ENCODE measurements around the gene ST6GALNAC5. TPM values are rescaled to one million over a fixed set of nuclear protein-coding genes. Genes with fewer than 3 reads are reported as not detected.

Gene ST6GALNAC5
- total RNA-seq, 2 experiments from 2014 or later: not detected

DNA sequence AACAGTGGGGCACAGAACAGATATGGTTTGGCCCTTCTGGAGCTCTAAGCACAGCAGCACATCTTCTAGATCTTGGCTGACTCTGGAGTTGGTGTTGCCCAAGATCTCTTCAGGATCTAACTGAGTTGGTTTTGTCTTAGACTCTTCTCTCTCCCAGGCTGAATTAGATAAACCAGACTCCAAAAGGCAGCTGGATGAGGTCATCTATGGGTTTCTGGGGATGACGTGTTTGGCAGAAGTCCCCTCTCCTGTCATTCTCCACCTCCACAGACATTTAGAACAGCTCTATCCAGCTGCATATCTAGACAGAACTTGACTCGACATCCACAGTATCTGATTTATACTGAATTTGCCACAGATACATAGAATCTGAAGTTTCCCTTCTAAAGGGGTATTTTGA lies 75.3 kb downstream of the ST6GALNAC5 start:
- no peaks in the 10 kb centered on the region for H3K4me1 ChIP-seq (ENCODE audit: insufficient read depth, low read length)
- Mint-ChIP-seq H3K9me3 (no peaks in the 10 kb centered on the region), H3K4me1 (ENCODE audit: low read depth) (no peaks in the 10 kb centered on the region), H3K4me3 (no peak overlapping the region), H3K36me3 (ENCODE audit: low read depth) (no peaks in the 10 kb centered on the region), H3K27me3 (no peaks in the 10 kb centered on the region), H3K27ac (no peak overlapping the region)
- POLR2A ChIA-PET: no interaction called here
- intact Hi-C loops (cut with DNase I, micrococcal nuclease): no loop called here
- no peak overlapping the region for H3K27ac ChIP-seq (ENCODE audit: low read depth in 1 of 2, low read length in 2 of 2)
- no peak overlapping the region for H3K4me3 ChIP-seq (ENCODE audit: low read length)
- H3K36me3 ChIP-seq (ENCODE audit: insufficient read depth, low read length): no peaks in the 10 kb centered on the region
- no peak for ATAC-seq (ENCODE audit: poor library complexity)
- no peaks in the 10 kb centered on the region for H3K27me3 ChIP-seq (ENCODE audit: control insufficient read depth in 1 of 2, insufficient read depth in 2 of 2, low read length in 2 of 2)
- CTCF ChIA-PET: no interaction called here
- TF ChIP-seq CTCF (IDR thresholded peaks at IDR 0.05): no peak
- H3K9me3 ChIP-seq (ENCODE audit: control insufficient read depth in 1 of 2, insufficient read depth in 1 of 2, low read length in 2 of 2): no peaks in the 10 kb centered on the region
- no peak for DNase-seq

- no peak overlapping the region for H3K4me3 ChIP-seq (ENCODE audit: low read length)
- no peaks in the 10 kb centered on the region for H3K4me1 Mint-ChIP-seq (ENCODE audit: low read depth)
- DNase-seq (no peak), ATAC-seq (ENCODE audit: poor library complexity) (no peak)
- H3K9me3 Mint-ChIP-seq: no peaks in the 10 kb centered on the region
- H3K9me3 ChIP-seq (ENCODE audit: control insufficient read depth in 1 of 2, insufficient read depth in 1 of 2, low read length in 2 of 2): no peaks in the 10 kb centered on the region
- H3K4me3 Mint-ChIP-seq: no peak overlapping the region
- POLR2A ChIA-PET: no interaction called here
- H3K36me3 ChIP-seq (ENCODE audit: insufficient read depth, low read length): no peaks in the 10 kb centered on the region
- CTCF ChIA-PET: no interaction called here
- H3K27ac Mint-ChIP-seq: no peak overlapping the region
- intact Hi-C loops (cut with DNase I, micrococcal nuclease): no loop called here
- H3K27ac ChIP-seq (ENCODE audit: low read depth in 1 of 2, low read length in 2 of 2): no peak overlapping the region
- no peaks in the 10 kb centered on the region for H3K36me3 Mint-ChIP-seq (ENCODE audit: low read depth)
- TF ChIP-seq CTCF (IDR thresholded peaks at IDR 0.05): no peak
- H3K27me3 Mint-ChIP-seq: no peaks in the 10 kb centered on the region
- H3K4me1 ChIP-seq (ENCODE audit: insufficient read depth, low read length): no peaks in the 10 kb centered on the region
- H3K27me3 ChIP-seq (ENCODE audit: control insufficient read depth in 1 of 2, insufficient read depth in 2 of 2, low read length in 2 of 2): no peaks in the 10 kb centered on the region
Measured at GRCh38 chr1:76944942-76945341, 77.7 kb downstream of the ST6GALNAC5 start.

GRCh38 chr1:76948846-76949245 lies 81.6 kb downstream of the ST6GALNAC5 start:
- intact Hi-C loops (cut with DNase I, micrococcal nuclease): no loop called here
- CTCF ChIA-PET: no interaction called here
- H3K27me3 ChIP-seq (ENCODE audit: control insufficient read depth in 1 of 2, insufficient read depth in 2 of 2, low read length in 2 of 2): no peaks in the 10 kb centered on the region
- ATAC-seq (ENCODE audit: poor library complexity) (no peak), DNase-seq (no peak)
- H3K9me3 ChIP-seq (ENCODE audit: control insufficient read depth in 1 of 2, insufficient read depth in 1 of 2, low read length in 2 of 2): no peaks in the 10 kb centered on the region
- H3K27me3 Mint-ChIP-seq: no peaks in the 10 kb centered on the region
- H3K4me3 Mint-ChIP-seq: no peak overlapping the region
- no peak overlapping the region for H3K27ac ChIP-seq (ENCODE audit: low read depth in 1 of 2, low read length in 2 of 2)
- H3K4me1 ChIP-seq (ENCODE audit: insufficient read depth, low read length): no peaks in the 10 kb centered on the region
- TF ChIP-seq CTCF (IDR thresholded peaks at IDR 0.05): no peak
- POLR2A ChIA-PET: no interaction called here
- H3K9me3 Mint-ChIP-seq: no peaks in the 10 kb centered on the region
- no peak overlapping the region for H3K27ac Mint-ChIP-seq
- H3K4me3 ChIP-seq (ENCODE audit: low read length): no peak overlapping the region
- no peaks in the 10 kb centered on the region for H3K36me3 Mint-ChIP-seq (ENCODE audit: low read depth)
- no peaks in the 10 kb centered on the region for H3K4me1 Mint-ChIP-seq (ENCODE audit: low read depth)
- H3K36me3 ChIP-seq (ENCODE audit: insufficient read depth, low read length): no peaks in the 10 kb centered on the region
